B cell (primary cell): ENCODE results near the gene SAP30L.

Experiments
- EZH2 ChIP-seq: IDR thresholded peaks from 2 replicates; pipeline ENCODE4 v1.6.1; 2012; ENCODE audit warnings: borderline replicate concordance, low read depth, mild to moderate bottlenecking, moderate library complexity, low read length; ENCODE audit not compliant: insufficient read depth, poor library complexity, severe bottlenecking
- TF ChIP-seq, protein P1 (sequence below): fragments of 200-600 bp; IDR thresholded peaks from one replicate; pipeline ENCODE4 v1.8.0; 2022; ENCODE audit warnings: antibody characterized with exemption, mild to moderate bottlenecking

DNA sequence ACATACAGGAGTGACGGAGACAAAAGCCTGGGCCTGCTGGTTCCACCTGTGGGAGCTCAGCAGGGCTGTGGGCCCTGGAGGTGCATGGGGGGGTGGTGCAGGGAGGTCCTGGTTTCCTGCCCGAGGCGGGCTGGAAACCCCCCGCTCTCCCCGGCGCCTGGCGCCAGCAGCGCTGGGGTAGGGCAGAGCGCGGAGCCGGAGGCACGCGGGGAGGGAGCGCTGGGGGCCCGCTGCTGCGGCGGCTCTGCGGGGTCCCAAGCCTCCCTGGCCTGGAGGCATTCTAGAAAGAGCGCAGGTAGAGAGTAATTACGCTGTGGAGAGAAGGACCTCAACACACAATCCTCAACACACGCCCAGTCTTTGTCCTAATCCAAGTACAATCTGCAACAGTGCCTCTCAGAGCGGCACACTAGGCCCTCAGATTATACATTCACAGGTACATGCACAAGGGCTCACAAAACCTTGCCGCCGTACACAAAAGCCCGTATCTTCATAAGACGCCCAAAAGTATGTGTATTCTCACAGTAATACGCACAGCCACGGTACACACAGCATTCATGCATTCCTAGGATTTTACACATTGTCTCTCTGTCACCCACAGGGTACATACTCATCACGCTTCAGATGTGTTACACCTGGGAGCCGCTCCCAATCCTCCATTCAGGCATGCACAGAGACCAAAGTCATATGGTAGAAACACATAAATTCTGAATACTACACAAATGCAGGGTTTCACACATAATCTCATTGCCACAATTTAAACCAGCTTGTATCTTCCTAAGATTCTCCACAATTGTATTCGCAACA is 34.4 kb downstream of the SAP30L start:
- TF ChIP-seq, protein P1, sequence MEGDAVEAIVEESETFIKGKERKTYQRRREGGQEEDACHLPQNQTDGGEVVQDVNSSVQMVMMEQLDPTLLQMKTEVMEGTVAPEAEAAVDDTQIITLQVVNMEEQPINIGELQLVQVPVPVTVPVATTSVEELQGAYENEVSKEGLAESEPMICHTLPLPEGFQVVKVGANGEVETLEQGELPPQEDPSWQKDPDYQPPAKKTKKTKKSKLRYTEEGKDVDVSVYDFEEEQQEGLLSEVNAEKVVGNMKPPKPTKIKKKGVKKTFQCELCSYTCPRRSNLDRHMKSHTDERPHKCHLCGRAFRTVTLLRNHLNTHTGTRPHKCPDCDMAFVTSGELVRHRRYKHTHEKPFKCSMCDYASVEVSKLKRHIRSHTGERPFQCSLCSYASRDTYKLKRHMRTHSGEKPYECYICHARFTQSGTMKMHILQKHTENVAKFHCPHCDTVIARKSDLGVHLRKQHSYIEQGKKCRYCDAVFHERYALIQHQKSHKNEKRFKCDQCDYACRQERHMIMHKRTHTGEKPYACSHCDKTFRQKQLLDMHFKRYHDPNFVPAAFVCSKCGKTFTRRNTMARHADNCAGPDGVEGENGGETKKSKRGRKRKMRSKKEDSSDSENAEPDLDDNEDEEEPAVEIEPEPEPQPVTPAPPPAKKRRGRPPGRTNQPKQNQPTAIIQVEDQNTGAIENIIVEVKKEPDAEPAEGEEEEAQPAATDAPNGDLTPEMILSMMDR = no peak
- TF ChIP-seq EZH2 = no peak
